CD4-positive, alpha-beta T cell treated with Interleukin-1 beta for 1 hour (primary cell): ENCODE results near the gene CACNG1.
"Not testable (repeated sequence)": the region's sequence is repeated elsewhere in the genome, so short reads cannot be mapped to it uniquely, and the experiment has no call there.

Experiments
- DNase-seq, 2 donors: peaks; one replicate each; pipeline ENCODE4 v3.0.0-alpha.2; 2020 to 2022

Gene CACNG1

GRCh38 chr17:67082107-67082506 is 37.8 kb downstream of the CACNG1 start:
- DNase-seq = peak in 1 of 2 donors; percentile 44

- DNase-seq = no peak
These were observed 41.1 kb downstream of the CACNG1 start for GRCh38 chr17:67085406-67085805.

GRCh38 chr17:67088639-67089038 is 44.3 kb downstream of the CACNG1 start:
- no peak for DNase-seq

- DNase-seq = no peak
These were observed 46.0 kb downstream of the CACNG1 start for GRCh38 chr17:67090341-67090740.

- no peak for DNase-seq
These were observed 47.9 kb downstream of the CACNG1 start for GRCh38 chr17:67092291-67092690.

GRCh38 chr17:67092710-67093109 is 48.4 kb downstream of the CACNG1 start:
- DNase-seq = not testable (repeated sequence)

- DNase-seq = no peak
These were observed 49.0 kb downstream of the CACNG1 start for GRCh38 chr17:67093348-67093747.

- DNase-seq = not testable (repeated sequence)
These were observed 50.9 kb downstream of the CACNG1 start for GRCh38 chr17:67095291-67095690.

GRCh38 chr17:67095803-67096202 is 51.4 kb downstream of the CACNG1 start:
- DNase-seq = no peak

- DNase-seq = no peak
These were observed 52.3 kb downstream of the CACNG1 start for GRCh38 chr17:67096609-67097008.

GRCh38 chr17:67098006-67098405 is 53.7 kb downstream of the CACNG1 start:
- DNase-seq = no peak

- not testable (repeated sequence) for DNase-seq
These were observed 60.3 kb downstream of the CACNG1 start for GRCh38 chr17:67104641-67105040.

- no peak for DNase-seq
These were observed 60.9 kb downstream of the CACNG1 start for GRCh38 chr17:67105213-67105612.
